Adipose tissue (tissue), 3 donors: Measurements from ENCODE around the gene OGFOD2. TPM values are rescaled to one million over a fixed set of nuclear protein-coding genes. Genes with fewer than 3 reads are reported as not detected.

ENCODE experiments used
- H3K27ac ChIP-seq: one replicate; pipeline ENCODE4 v1.5.1; 2013; ENCODE audit warnings: low read depth, low read length
- WGBS, 3 donors: extraction: QIAGEN DNeasy Blood & Tissue Kit; methylation state at CpG; one replicate each; pipeline ENCODE4 v1.1.7; 2013; 5-methylcytosine and 5-hydroxymethylcytosine counted together
- polyA plus RNA-seq, 3 donors: library from polyadenylated mRNA; stranded (reverse); fragments of 200-250 nt; gene quantifications; one replicate each; pipeline ENCODE4 v1.2.3, GENCODE V29; 2013
- donor health status: healthy with polysubstance abuse.
- donor health status: Bipolar disorder and iron deficiency.
- donor health status: healthy.

OGFOD2 gene
- polyA plus RNA-seq, 3 donors = 9.4 to 14.3 (median 11.5) TPM

DNA sequence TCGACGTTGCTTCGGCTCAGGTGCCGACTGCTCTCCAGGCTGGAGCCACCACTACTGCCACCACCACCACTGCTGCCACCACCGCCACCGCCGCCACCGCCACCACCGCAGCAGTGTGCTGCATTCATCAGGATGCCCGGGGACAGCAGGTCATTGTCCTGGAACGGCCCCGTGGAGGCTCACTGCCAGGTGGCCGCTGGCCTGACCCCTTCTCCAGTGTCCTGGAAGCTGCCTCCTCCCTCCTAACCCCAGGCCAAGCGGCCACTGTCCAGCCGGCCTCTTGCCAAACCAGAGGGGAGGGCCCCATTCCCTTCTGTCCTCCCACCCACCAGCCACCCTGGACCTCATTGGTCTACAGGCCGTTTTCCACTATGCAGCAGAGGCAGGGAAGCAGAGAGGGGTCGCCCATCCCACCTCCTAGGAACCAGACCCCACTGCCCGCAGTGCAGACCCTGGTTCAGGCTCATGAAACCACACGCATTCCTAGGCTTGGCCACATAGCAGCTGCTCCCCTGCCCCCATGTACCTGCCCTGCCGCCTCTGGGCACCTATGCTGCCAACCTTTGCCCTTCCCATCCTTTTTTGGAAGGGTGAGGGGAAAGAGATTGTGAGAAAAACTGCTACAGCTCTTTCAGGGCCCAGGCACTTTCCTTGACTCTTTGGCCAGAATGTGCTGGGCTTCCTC lies 20.6 kb downstream of the OGFOD2 start:
- WGBS, 3 donors = 60 to 77% (median 68%) methylated on average over 19 to 20 of the region's 20 CpGs
- no peak overlapping the region for H3K27ac ChIP-seq

DNA sequence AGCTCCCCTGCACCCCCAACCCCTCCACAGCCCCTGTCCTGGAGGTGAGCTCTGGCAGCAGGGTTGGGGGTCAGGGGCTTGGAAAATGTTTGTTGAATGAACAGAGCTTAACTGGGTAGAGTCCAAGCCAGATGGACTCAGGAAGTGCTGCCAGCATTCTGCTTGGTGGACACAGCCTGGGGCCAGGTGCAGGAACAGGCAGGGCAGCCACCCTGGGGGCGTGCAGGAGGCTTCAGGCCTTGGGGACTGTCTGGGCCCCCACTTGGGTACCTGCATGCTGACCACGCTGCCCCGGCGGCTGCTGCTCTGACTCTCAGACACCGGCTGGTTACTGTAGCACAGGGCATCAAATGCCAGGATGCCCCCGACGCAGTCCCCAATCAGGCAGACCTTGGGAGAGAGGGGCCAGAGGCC lies 21.2 kb downstream of the OGFOD2 start:
- WGBS, 3 donors = 90 to 97% (median 92%) methylated on average over 7 of the region's 7 CpGs
- no peak overlapping the region for H3K27ac ChIP-seq

DNA sequence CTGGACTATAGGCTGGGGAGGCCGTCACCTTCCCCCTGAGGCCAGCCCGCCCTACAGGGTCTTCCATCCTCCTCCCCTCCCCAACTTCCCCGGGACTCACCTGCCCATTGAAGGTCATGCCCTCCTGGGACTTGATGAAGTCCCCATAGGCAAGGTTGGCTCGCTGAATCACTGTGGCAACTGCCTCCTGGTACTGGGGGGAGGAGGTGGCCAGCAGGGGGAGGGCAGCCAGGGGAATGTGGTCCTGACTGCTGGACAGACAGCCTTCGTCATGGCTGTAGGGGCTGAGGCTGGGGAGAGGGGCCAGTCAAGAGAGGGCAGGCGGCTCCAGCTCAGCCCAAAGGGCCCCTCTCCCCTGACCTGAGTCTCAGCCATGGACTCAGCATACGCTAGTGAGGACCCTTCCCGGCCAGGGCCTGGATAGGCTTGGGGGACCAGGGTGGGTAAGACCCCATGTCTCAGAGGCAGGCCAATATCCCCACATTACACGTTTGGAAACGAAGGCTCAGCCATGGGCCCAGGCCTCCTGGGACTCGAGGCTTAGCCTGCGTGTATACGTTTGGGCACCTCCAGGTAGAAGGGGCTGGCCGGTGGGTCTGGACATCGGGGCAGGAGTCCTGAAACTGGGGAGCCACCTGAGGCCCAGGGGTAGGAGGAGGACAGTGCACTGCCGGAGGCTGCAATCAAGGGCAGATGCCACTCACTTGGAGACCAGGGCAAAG lies 21.7 kb downstream of the OGFOD2 start:
- 91 to 92% (median 91%) methylated on average over 16 of the region's 16 CpGs for WGBS, 3 donors
- H3K27ac ChIP-seq = no peak overlapping the region

- H3K27ac ChIP-seq = no peak overlapping the region
- 88 to 94% (median 91%) methylated on average over 21 to 25 of the region's 25 CpGs for WGBS, 3 donors
Observed at GRCh38 chr12:122997343-122998250, 22.6 kb downstream of the OGFOD2 start.

GRCh38 chr12:122998316-122998715 lies 23.3 kb downstream of the OGFOD2 start:
- 73 to 89% (median 85%) methylated on average over 4 of the region's 4 CpGs for WGBS, 3 donors
- H3K27ac ChIP-seq = no peak overlapping the region

DNA sequence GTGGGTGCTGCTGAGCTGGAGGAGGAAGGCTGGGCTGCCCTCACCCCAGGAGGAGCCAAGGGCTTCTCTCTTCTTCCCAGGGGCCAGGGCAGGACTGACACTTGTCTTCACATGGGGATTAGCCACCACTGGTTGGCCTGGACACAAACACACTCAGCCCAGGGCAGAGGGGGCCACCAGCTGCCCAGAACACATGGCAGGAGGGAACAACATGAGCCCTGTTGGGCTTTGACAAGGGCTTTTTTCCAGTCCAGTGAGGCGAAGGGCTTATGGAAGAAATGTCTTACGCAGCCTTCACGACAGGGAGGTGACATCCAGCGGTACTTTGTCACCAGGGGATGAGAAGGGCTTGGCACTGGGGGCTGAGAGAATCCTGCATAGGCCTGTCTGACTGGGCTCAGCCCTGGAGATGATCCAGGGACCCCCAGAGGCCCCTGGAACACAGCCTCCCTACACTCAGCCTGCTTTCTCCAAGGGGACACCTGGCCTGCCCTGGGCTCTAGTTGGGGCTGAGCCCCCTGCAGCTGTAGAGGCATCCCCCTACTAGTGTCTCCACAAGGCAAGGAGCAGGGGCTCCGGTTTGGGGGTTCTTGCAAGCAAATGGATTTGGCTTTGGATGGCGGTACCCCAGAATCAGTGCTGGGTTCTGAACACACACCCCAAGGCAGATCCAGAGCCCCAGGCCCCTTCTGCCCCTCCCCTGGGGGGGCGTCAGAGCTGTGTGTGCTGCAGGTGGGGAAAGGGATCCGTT lies 24.3 kb downstream of the OGFOD2 start:
- WGBS, 3 donors = 86 to 90% (median 89%) methylated on average over 8 of the region's 8 CpGs
- no peak overlapping the region for H3K27ac ChIP-seq

DNA sequence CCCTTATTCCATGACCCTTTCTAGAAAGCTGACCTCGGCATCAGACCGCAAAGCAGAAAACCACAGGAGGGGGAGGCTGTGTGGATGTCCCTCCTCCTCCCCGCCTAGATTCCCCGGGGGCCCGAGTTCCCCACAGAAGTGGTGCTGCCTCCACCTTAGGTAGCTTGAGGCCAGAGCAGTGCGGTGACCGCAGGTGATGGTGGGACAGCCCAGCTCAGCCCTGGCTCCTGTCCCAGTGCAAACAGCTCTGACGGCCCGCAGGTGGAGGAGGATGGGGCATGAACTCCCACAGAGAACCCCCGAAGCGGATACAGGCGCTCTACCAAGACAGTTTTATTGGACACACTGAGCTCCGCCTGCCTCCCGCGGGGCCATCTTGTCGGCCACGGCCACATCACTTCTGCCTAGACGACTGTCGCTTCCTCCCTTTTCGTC lies 25.0 kb downstream of the OGFOD2 start:
- 74 to 83% (median 77%) methylated on average over 20 of the region's 20 CpGs for WGBS, 3 donors
- H3K27ac ChIP-seq = no peak overlapping the region

GRCh38 chr12:123000578-123000977 lies 25.5 kb downstream of the OGFOD2 start:
- WGBS, 3 donors = 94 to 97% (median 96%) methylated on average over 10 of the region's 10 CpGs
- H3K27ac ChIP-seq = no peak overlapping the region

DNA sequence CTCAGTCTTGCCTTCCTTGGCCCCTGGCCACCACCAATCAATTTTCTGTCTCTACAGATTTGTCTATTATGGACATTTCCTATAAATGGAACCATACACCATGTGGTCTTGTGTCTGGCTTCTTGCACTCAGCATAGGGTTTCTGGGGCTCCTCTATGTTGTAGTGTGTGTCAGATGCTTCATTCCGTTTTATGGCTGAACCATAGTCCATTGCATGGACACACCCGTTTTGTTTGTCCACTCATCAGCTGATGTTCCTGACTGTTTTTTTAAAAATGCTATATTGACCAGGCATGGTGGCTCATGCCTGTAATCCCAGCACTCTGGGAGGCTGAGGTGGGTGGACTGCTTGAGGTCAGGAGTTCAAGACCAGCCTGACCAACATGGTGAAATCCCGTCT lies 26.4 kb downstream of the OGFOD2 start:
- H3K27ac ChIP-seq = no peak overlapping the region
- 93 to 95% (median 94%) methylated on average over 3 of the region's 3 CpGs for WGBS, 3 donors

- no peak overlapping the region for H3K27ac ChIP-seq
- WGBS, 3 donors = 82 to 90% (median 88%) methylated on average over 6 of the region's 6 CpGs
Observed at GRCh38 chr12:123003257-123003656, 28.2 kb downstream of the OGFOD2 start.

DNA sequence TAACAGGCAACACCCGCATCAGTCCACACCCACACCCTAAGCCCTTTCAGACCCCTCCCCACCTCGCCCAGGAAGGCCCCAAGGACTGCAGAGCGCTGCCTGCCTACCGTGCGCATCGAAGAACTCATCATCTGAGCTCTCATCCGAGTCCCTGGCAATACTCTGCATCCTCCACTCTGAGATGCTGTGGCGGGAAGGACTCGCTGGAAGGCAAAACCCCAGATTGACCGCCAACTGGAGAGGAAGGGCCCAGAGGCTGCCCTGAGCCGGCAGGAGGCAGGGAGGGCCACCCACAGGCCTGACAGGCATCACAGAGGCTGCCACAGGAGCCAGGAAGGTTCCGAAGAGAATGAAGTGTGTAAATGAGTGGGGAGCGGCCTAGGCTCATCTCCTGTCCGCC lies 29.2 kb downstream of the OGFOD2 start:
- WGBS, 3 donors = 88 to 94% (median 90%) methylated on average over 14 of the region's 14 CpGs

GRCh38 chr12:123005081-123005626 lies 30.1 kb downstream of the OGFOD2 start:
- 91 to 94% (median 94%) methylated on average over 22 of the region's 22 CpGs for WGBS, 3 donors
- H3K27ac ChIP-seq = no peak overlapping the region

More for the DNA sequence above, 29.2 kb downstream of the OGFOD2 start:
- no peak overlapping the region for H3K27ac ChIP-seq

DNA sequence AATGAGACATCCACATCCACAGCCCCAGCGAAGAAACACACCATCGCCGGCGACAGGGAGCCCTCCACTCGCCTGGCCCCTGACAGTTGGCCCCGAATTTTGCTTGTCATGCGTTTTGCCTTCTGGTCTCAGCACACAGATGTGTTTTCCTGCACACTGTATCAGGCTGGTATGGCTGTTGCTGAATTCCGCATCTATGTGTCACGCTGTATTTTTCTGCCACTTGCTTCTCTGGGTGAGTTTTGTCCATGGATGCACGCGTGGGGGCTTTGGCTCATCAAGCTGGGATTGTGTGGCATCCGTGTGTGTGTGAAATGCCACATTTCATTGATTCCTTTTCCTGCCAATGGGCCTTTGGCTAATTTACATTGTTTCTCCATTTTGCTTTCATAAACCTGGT lies 31.9 kb downstream of the OGFOD2 start:
- WGBS, 3 donors = 84 to 89% (median 85%) methylated on average over 12 of the region's 12 CpGs
- no peak overlapping the region for H3K27ac ChIP-seq

- no peak overlapping the region for H3K27ac ChIP-seq
- 80 to 89% (median 81%) methylated on average over 1 of the region's 1 CpG for WGBS, 3 donors
Observed at GRCh38 chr12:123010110-123010509, 35.1 kb downstream of the OGFOD2 start.

- H3K27ac ChIP-seq = no peak overlapping the region
- WGBS, 3 donors = 97 to 99% (median 99%) methylated on average over 4 of the region's 4 CpGs
Observed at GRCh38 chr12:123010681-123011080, 35.6 kb downstream of the OGFOD2 start.

DNA sequence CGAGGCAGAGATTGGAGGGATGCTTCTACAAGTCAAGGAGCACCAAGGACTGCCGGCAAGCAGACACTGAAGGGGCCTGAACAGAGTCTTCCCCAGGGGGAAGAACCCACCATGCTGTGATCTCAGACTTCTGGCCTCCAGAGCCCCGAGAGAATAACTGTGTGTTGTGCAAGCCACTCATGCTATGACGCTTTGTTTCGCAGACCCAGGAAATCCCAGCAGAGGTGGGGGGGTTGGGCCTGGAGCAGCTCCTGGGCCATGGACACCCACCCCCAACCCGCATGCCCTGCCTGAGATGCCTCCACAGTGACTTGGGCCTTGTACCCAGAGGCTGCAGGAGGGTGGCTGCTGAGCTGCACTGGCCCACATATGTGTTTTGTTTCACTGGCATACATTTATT lies 36.7 kb downstream of the OGFOD2 start:
- no peak overlapping the region for H3K27ac ChIP-seq
- 69 to 86% (median 70%) methylated on average over 6 of the region's 6 CpGs for WGBS, 3 donors

- 96 to 97% (median 96%) methylated on average over 19 of the region's 19 CpGs for WGBS, 3 donors
- H3K27ac ChIP-seq = no peak overlapping the region
Observed at GRCh38 chr12:123013185-123014095, 38.4 kb downstream of the OGFOD2 start.
